DMS153 treated with DMSO at 0.1 percent for 48 hours (cell line): ENCODE results near the gene MAP4K4.

Source experiments
- DNase-seq: peaks from one replicate; lab custom pipeline; 2025; ENCODE audit not compliant: unreplicated experiment; lab: John Stamatoyannopoulos, UW

The MAP4K4 gene

GRCh38 chr2:101788995-101789970, 91.8 kb downstream of the MAP4K4 start:
- no peak for DNase-seq

- no peak for DNase-seq
These were observed 92.9 kb downstream of the MAP4K4 start for GRCh38 chr2:101790416-101790815.

DNA sequence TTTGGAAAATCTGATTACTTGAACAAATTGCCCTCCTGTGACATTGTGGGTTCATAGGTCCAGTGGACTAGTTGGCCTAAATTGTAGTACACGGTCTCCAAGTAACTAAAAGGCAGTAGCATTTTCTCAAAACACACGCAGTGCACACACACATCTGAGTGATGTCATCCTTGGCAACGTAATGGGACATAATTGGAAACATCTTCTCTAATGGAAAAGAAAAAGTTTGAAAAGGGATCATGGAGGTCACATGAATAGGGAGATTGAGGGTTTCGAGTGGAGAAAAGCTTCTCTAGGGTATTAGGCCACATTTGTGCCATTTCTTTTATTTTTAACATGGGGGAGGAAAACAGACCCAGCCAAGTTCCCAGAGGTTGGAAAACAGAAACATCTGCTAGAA, 93.3 kb downstream of the MAP4K4 start:
- DNase-seq, result no peak

DNA sequence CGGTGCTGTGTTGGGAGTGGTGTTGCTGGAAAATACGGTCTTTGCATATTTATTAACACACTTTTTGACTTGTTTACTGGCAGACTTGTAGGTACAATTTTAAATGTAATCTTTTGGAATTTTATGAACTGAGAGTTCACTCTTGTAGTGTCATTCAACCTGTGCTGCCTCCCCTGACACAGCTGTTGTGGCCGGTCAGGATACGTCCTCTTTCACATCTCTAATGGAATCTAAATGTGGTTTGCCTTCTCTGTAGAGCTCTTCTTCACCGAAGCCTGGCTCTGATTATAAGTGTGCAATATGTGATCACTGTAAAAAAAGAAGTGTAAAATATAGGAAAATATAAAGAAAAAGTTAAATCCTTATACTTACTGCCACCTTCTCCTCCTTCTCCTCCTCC, 94.7 kb downstream of the MAP4K4 start:
- no peak for DNase-seq

DNA sequence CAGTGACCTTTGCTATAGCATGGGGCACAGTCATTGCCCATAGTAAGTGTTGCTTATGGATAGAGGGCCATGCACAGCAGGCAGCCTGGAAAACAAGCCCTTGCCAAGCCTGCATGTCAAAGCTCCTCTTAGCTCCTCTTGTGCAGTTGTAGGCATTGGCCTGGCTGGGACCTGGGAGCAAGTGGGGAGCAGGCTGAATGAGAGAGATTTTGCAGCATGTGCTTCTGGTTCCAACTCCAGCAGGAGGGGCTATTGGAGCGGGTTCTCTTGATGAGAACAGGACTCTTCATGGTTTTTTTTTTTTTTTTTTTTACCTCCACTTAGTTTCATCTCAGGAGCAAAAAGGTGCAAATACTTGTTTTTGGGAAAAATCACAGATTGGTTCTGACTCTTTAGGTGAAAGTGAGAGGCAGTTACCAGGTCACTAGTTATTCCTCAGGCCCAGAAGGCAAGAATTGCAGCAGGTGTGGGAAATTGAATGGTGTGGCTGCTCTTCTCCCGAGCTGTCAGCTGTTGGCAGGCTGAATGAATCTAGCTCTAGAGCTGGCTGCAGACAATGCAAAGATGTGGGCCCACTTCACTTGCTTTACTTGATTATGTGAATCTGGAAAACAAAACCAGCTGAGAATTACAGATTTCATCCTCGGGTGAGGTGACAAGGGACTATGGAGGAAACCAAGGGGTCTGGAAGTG, 95.9 kb downstream of the MAP4K4 start:
- no peak for DNase-seq

- no peak for DNase-seq
These were observed 96.6 kb downstream of the MAP4K4 start for GRCh38 chr2:101794141-101794540.

DNA sequence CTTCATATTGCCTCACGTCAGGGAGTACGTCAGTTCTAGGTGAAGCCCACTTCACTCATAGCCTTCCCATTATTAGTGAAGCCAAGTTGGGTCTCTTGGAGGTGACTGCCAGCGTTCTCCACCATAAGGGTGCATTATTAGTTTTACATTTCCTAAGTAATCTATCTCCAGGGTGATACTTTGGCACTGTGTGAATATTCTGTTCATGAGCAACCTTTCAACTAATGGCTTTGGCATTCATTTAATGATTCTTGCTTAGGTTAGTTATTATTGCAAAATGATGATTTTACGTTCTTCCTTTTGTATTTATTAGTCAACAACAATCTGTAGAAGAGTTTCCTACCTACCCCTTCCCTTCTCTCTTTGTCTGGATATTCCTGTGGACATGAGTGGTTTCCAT, 97.5 kb downstream of the MAP4K4 start:
- DNase-seq, result no peak

GRCh38 chr2:101796825-101797600, 99.5 kb downstream of the MAP4K4 start:
- no peak for DNase-seq

DNA sequence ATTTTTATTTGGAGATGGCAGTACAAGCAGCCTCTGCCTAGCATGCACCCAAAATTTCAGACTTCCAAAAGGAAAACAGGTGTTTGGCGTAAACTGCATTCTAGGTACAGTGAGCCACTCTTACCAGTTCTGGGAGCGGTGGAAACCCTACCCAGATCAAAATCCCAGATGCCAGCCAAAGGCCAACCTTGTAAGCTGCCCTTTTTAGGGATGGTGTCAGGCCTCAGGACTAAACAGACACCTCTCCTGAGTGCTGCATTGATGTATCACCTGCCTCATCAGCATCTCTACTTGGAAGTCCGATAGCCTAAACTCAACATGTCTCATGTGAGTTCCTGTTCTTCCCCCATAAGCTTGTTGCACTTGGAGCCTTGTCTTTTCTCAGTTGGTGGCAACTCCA, 104.0 kb downstream of the MAP4K4 start:
- DNase-seq, result no peak

- no peak for DNase-seq
These were observed 104.8 kb downstream of the MAP4K4 start for GRCh38 chr2:101802329-101802728.

DNA sequence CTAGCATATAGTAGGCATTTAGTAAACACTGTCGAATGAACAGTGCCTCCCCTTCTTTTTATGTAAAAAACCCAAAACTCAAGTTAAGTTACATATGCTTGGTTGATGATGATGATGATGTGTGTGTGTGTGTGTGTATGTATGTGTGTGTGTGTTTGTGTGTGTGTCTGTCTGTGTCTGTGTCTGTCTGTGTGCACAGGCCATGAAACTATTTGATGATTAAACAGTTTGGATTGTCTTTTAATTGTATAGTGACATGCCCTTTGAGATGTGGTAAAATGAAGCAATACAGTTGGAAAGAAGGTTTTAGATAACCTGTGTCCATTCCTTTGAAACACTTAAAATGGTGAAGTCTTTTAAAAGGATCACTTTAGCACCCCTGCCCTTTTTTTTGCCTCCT, 105.6 kb downstream of the MAP4K4 start:
- no peak for DNase-seq

GRCh38 chr2:101803945-101804696, 106.6 kb downstream of the MAP4K4 start:
- no peak for DNase-seq

GRCh38 chr2:101805152-101806088, 107.9 kb downstream of the MAP4K4 start:
- no peak for DNase-seq

- DNase-seq, result no peak
These were observed 108.6 kb downstream of the MAP4K4 start for GRCh38 chr2:101806123-101806522.

- DNase-seq, result no peak
These were observed 109.2 kb downstream of the MAP4K4 start for GRCh38 chr2:101806701-101807100.

DNA sequence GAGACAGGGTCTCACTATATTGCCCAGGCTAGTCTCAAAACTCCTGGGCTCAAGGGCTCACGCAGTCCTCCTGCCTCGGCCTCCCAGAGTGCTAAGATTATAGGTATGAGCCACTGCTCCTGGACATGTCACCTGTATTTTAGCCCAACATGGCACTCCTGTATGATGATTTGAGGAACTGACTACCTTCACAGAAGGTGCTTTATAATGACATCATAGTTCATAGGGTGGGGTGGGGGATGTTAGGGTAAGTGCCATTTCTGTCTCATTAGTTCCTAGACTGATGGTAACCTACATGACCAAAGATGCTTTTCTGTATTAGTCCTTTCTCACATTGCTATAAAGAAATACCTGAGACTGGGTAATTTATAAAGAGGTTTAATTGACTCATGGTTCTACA, 109.7 kb downstream of the MAP4K4 start:
- DNase-seq, result no peak

GRCh38 chr2:101808006-101808562, 110.6 kb downstream of the MAP4K4 start:
- no peak for DNase-seq

- DNase-seq, result no peak
These were observed 112.2 kb downstream of the MAP4K4 start for GRCh38 chr2:101809698-101810097.
